SJSA1 (cell line): ENCODE results near the gene COQ9. TPM values are rescaled to one million over a fixed set of nuclear protein-coding genes. Genes with fewer than 3 reads are reported as not detected.

Experiments
- DNase-seq, 2 experiments: peaks; one replicate each; pipeline ENCODE4 v3.0.0-alpha.2; 2015 to 2020; ENCODE audit warnings: low spot score in 2 of 2, low read depth in 1 of 2
- H3K27ac ChIP-seq: fragments of 250-450 bp; sonication (Bioruptor Pico); 2 replicates; pipeline ENCODE4 v1.5.1; 2020; ENCODE audit warnings: mild to moderate bottlenecking, moderate library complexity
- H3K27me3 ChIP-seq: fragments of 250-450 bp; sonication (Bioruptor Pico); replicated peaks from 2 replicates; pipeline ENCODE4 v1.5.1; 2020; ENCODE audit warnings: mild to moderate bottlenecking, moderate library complexity
- H3K36me3 ChIP-seq: fragments of 250-450 bp; sonication (Bioruptor Pico); 2 replicates; pipeline ENCODE4 v1.5.1; 2020; ENCODE audit warnings: mild to moderate bottlenecking
- H3K4me1 ChIP-seq: fragments of 250-450 bp; sonication (Bioruptor Pico); replicated peaks from 2 replicates; pipeline ENCODE4 v1.6.1; 2021; ENCODE audit warnings: mild to moderate bottlenecking
- H3K4me3 ChIP-seq: fragments of 250-450 bp; sonication (Bioruptor Pico); 2 replicates; pipeline ENCODE4 v1.5.1; 2020; ENCODE audit warnings: mild to moderate bottlenecking
- H3K9me3 ChIP-seq: fragments of 250-450 bp; sonication (Bioruptor Pico); replicated peaks from 2 replicates; pipeline ENCODE4 v1.5.1; 2020; ENCODE audit warnings: mild to moderate bottlenecking
- total RNA-seq: library from RNA; depleted of rRNA; stranded (reverse); fragments of >200 nt; shearing (Covaris generic); gene quantifications from 2 replicates; pipeline ENCODE4 v1.2.3, GENCODE V29; 2014

COQ9 gene
- total RNA-seq, 1 experiment from 2014 or later, result 34.6 TPM

DNA sequence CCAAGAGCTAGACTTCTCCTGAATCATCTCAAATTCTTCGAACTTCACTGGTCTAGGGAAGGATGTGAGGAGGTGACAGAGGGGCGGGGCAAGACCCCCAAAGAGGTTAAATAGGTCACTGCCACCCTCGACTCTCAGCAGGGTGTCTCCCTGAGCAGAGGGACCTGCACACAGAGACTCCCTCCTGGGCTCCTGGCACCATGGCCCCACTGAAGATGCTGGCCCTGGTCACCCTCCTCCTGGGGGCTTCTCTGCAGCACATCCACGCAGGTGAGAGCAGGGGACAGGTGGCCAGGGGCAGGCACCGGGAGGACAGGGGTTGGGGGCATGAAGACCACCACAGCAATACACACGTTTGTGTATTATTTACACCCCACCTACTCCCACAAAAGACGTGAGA, 33.5 kb upstream of the COQ9 start:
- Histone ChIP-seq H3K4me1 (peaks cover 21% of the 10 kb centered on the region), H3K4me3 (no peak overlapping the region), H3K27me3 (no peaks in the 10 kb centered on the region), H3K27ac (no peak overlapping the region), H3K9me3 (no peaks in the 10 kb centered on the region), H3K36me3 (no peaks in the 10 kb centered on the region)
- no peak for DNase-seq

DNA sequence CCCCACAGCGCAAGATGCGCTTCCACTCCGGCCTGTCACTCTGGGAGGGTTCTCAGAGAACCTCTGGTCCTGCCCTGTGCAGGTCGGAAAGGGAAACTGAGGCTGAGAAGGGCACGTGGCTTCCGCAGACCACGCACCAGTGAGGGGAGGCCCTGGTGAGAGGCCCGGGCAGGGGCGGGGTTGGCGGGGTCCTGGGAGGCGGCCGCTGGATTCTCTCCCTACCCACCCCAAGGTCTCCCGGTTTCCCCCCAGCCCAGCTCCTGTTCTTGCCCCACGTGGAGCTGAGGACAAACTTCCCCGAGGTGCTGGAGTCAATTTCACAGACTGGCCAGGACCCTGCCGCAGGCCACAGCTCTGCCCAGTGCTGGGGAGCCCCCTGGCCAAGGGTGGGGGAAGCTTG, 31.2 kb upstream of the COQ9 start:
- Histone ChIP-seq H3K36me3 (no peaks in the 10 kb centered on the region), H3K4me1 (peaks cover 32% of the 10 kb centered on the region), H3K27ac (no peak overlapping the region), H3K9me3 (no peaks in the 10 kb centered on the region), H3K27me3 (no peaks in the 10 kb centered on the region), H3K4me3 (no peak overlapping the region)
- DNase-seq, result no peak

DNA sequence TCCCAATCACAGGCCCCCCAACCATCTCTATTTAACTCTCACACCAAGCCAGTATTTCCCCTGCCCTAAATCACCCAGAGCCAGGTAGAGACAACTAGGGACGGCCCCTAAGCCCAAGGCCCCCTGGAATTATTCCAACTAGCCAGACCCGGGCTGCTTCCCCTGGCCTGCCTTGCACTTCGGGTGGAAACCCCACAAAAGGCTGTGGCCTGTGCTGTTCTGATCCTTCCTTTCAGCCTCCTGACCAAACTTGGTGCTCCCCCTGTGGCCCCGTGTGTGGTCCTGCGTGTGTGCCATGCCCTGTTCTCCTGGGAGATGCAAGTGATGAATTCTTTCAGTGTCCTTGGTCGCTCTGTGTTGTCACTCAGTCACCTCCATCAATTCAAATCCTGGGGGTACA, 27.8 kb upstream of the COQ9 start:
- Histone ChIP-seq H3K36me3 (no peaks in the 10 kb centered on the region), H3K4me1 (peaks cover 43% of the 10 kb centered on the region), H3K27me3 (no peaks in the 10 kb centered on the region), H3K27ac (no peak overlapping the region), H3K9me3 (no peaks in the 10 kb centered on the region), H3K4me3 (no peak overlapping the region)
- peak in 1 of 2 experiments; percentile 22 for DNase-seq

- Histone ChIP-seq H3K4me3 (no peak overlapping the region), H3K27ac (no peak overlapping the region), H3K4me1 (peaks cover 33% of the 10 kb centered on the region), H3K27me3 (no peaks in the 10 kb centered on the region), H3K9me3 (no peaks in the 10 kb centered on the region), H3K36me3 (peaks cover 2% of the 10 kb centered on the region)
- DNase-seq, result peak; percentile 70 to 75
Measured at GRCh38 chr16:57422026-57422944, 25.0 kb upstream of the COQ9 start.

DNA sequence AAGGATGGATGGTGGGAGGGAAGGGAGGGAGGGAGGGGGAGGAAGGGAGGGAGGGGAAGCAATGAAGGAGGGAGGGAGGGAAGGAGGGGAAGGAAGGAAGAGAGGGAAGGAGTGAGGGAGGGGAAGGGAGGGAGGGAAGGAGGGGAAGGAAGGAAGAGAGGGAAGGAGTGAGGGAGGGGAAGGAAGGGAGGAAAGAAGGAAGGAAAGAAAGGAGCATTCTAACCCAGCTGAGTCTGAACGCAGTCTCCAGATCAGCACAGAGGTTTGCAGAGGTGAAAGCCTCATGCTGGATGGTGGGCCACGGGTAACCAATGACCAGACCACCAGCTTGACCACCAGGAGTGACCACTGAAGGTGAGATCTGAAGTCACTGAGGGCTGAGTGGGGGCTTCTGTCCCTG, 24.1 kb upstream of the COQ9 start:
- no peak overlapping the region for H3K27ac ChIP-seq
- no peak for DNase-seq
- no peak overlapping the region for H3K4me3 ChIP-seq
- no peaks in the 10 kb centered on the region for H3K9me3 ChIP-seq
- H3K4me1 ChIP-seq, result peaks cover 26% of the 10 kb centered on the region
- H3K27me3 ChIP-seq, result no peaks in the 10 kb centered on the region
- peaks cover 9% of the 10 kb centered on the region for H3K36me3 ChIP-seq

- no peak overlapping the region for H3K4me3 ChIP-seq
- no peak overlapping the region for H3K27ac ChIP-seq
- DNase-seq, result no peak
- H3K9me3 ChIP-seq, result no peaks in the 10 kb centered on the region
- peaks cover 13% of the 10 kb centered on the region for H3K4me1 ChIP-seq
- no peaks in the 10 kb centered on the region for H3K27me3 ChIP-seq
- H3K36me3 ChIP-seq, result peaks cover 19% of the 10 kb centered on the region
Measured at GRCh38 chr16:57424583-57424982, 22.7 kb upstream of the COQ9 start.

- DNase-seq, result no peak
- Histone ChIP-seq H3K4me3 (no peak overlapping the region), H3K9me3 (no peaks in the 10 kb centered on the region), H3K27me3 (no peaks in the 10 kb centered on the region), H3K27ac (no peak overlapping the region), H3K4me1 (peaks cover 11% of the 10 kb centered on the region), H3K36me3 (peaks cover 37% of the 10 kb centered on the region)
Measured at GRCh38 chr16:57426356-57426755, 20.9 kb upstream of the COQ9 start.

DNA sequence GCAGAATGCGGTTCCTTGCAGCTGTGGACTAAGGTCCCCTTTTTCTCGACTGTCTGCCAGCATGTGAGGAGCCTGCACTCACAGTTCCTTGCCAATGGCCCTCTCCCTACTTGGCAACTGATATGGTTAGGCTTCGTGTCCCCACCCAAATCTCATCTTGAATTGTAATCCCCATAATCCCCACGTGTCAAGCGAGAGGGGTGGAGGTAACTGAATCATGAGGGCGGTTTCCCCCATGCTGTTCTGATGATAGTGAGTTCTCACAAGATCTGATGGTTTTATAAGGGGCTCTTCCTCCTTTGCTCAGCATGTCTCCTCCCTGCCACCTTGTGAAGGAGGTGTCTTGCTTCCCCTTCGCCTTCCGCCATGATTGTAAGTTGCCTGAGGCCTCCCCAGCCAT, 20.0 kb upstream of the COQ9 start:
- no peak overlapping the region for H3K4me3 ChIP-seq
- H3K36me3 ChIP-seq, result peaks cover 46% of the 10 kb centered on the region

GRCh38 chr16:57427824-57428223, 19.5 kb upstream of the COQ9 start:
- no peaks in the 10 kb centered on the region for H3K4me1 ChIP-seq
- H3K4me3 ChIP-seq, result no peak overlapping the region
- no peak for DNase-seq
- H3K27ac ChIP-seq, result no peak overlapping the region
- H3K27me3 ChIP-seq, result no peaks in the 10 kb centered on the region
- peaks cover 51% of the 10 kb centered on the region for H3K36me3 ChIP-seq
- no peaks in the 10 kb centered on the region for H3K9me3 ChIP-seq

More for the DNA sequence above, 20.0 kb upstream of the COQ9 start:
- Histone ChIP-seq H3K9me3 (no peaks in the 10 kb centered on the region), H3K27me3 (no peaks in the 10 kb centered on the region), H3K27ac (no peak overlapping the region), H3K4me1 (peaks cover 4% of the 10 kb centered on the region)
- DNase-seq, result no peak

- peaks cover 83% of the 10 kb centered on the region for H3K36me3 ChIP-seq
- no peaks in the 10 kb centered on the region for H3K27me3 ChIP-seq
- H3K27ac ChIP-seq, result no peak overlapping the region
- no peaks in the 10 kb centered on the region for H3K9me3 ChIP-seq
- no peak for DNase-seq
- H3K4me1 ChIP-seq, result no peaks in the 10 kb centered on the region
- H3K4me3 ChIP-seq, result no peak overlapping the region
Measured at GRCh38 chr16:57430955-57431354, 16.3 kb upstream of the COQ9 start.

- no peaks in the 10 kb centered on the region for H3K9me3 ChIP-seq
- H3K27me3 ChIP-seq, result no peaks in the 10 kb centered on the region
- no peaks in the 10 kb centered on the region for H3K4me1 ChIP-seq
- no peak for DNase-seq
- no peak overlapping the region for H3K27ac ChIP-seq
- no peak overlapping the region for H3K4me3 ChIP-seq
- peaks cover 90% of the 10 kb centered on the region for H3K36me3 ChIP-seq
Measured at GRCh38 chr16:57432505-57432904, 14.8 kb upstream of the COQ9 start.

DNA sequence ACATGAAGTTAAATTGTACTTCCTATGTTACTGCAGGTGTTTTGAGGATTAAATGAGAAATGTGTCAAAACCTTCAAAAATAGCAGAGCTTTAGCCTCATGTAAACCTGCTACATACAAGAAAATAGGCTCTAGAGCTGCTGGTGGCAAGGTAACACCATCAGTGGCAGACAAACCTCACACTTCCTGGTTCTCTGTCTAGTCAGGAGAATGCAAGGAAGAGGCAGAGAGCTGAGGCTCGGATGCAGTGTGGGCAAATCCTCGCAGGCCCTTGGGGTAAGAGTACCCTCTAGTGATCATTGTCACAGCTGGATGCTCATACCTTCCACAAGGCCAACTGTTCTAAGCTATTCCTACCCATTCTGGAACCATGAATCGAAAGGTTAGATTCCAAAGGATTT, 14.3 kb upstream of the COQ9 start:
- Histone ChIP-seq H3K4me1 (no peaks in the 10 kb centered on the region), H3K27ac (no peak overlapping the region), H3K36me3 (peaks cover 89% of the 10 kb centered on the region), H3K9me3 (no peaks in the 10 kb centered on the region), H3K27me3 (no peaks in the 10 kb centered on the region), H3K4me3 (no peak overlapping the region)
- no peak for DNase-seq

DNA sequence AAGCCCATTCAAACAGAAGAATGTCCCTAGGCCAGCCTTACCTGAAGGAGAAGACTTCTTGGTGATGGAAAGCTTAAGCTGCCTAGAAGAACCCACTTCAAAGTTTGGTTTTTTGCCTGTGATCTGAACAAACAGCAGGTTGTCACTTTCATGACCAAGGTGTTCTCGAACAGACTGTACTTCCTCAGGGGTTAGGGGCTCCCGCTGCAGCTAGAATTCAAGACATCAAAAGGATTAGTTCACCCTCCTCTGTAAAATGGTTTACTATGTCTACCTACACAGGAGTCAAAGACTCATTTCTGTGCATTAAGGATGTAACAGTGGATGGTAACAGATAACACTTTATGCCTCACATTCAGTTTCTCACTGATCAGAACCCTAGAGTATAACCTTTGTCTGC, 13.3 kb upstream of the COQ9 start:
- no peaks in the 10 kb centered on the region for H3K9me3 ChIP-seq
- H3K4me3 ChIP-seq, result no peak overlapping the region
- peaks cover 93% of the 10 kb centered on the region for H3K36me3 ChIP-seq
- no peak for DNase-seq
- no peaks in the 10 kb centered on the region for H3K27me3 ChIP-seq
- no peak overlapping the region for H3K27ac ChIP-seq
- H3K4me1 ChIP-seq, result no peaks in the 10 kb centered on the region

GRCh38 chr16:57435838-57436237, 11.4 kb upstream of the COQ9 start:
- Histone ChIP-seq H3K4me1 (no peaks in the 10 kb centered on the region), H3K36me3 (peaks cover 95% of the 10 kb centered on the region), H3K27me3 (no peaks in the 10 kb centered on the region), H3K4me3 (no peak overlapping the region), H3K27ac (no peak overlapping the region), H3K9me3 (peaks cover 6% of the 10 kb centered on the region; the same call in 1 of the 2 replicates)
- DNase-seq, result no peak
